Parathyroid adenoma (tissue), 2 donors: ENCODE results near the gene SLC23A2.

Experiments
- H2AFZ ChIP-seq: fragments of 300-600 bp; sonication (generic); one replicate; pipeline ENCODE4 v1.7.0; 2017; ENCODE audit warnings: antibody characterized with exemption, mild to moderate bottlenecking
- H3K27ac ChIP-seq: fragments of 300-600 bp; sonication (generic); one replicate; pipeline ENCODE4 v1.7.0; 2017
- H3K27me3 ChIP-seq: fragments of 300-600 bp; sonication (generic); one replicate; pipeline ENCODE4 v1.7.0; 2017; ENCODE audit warnings: low read length; ENCODE audit not compliant: control insufficient read depth, insufficient read depth
- H3K36me3 ChIP-seq: fragments of 300-600 bp; sonication (generic); one replicate; pipeline ENCODE4 v1.7.0; 2017; ENCODE audit warnings: low read length; ENCODE audit not compliant: control insufficient read depth, insufficient read depth
- H3K4me1 ChIP-seq: fragments of 300-600 bp; sonication (generic); one replicate; pipeline ENCODE4 v1.7.0; 2017; ENCODE audit warnings: control low read depth
- H3K4me2 ChIP-seq: fragments of 300-600 bp; sonication (generic); one replicate; pipeline ENCODE4 v1.7.0; 2017; ENCODE audit warnings: low read length
- H3K4me3 ChIP-seq: fragments of 300-600 bp; sonication (generic); one replicate; pipeline ENCODE4 v1.7.0; 2017; ENCODE audit warnings: low read depth, low read length
- H3K79me2 ChIP-seq: fragments of 300-600 bp; sonication (generic); one replicate; pipeline ENCODE4 v1.7.0; 2017; ENCODE audit warnings: control low read depth
- H3K9ac ChIP-seq: fragments of 300-600 bp; sonication (generic); one replicate; pipeline ENCODE4 v1.7.0; 2017; ENCODE audit warnings: mild to moderate bottlenecking
- H3K9me3 ChIP-seq: fragments of 300-600 bp; sonication (generic); one replicate; pipeline ENCODE4 v1.7.0; 2017; ENCODE audit warnings: low read length; ENCODE audit not compliant: control insufficient read depth
- TF ChIP-seq, protein P1 (sequence below): fragments of 300-600 bp; sonication (generic); IDR thresholded peaks from one replicate; pipeline ENCODE4 v1.7.0; 2017; ENCODE audit warnings: antibody characterized with exemption, mild to moderate bottlenecking
- donor health status: primary hyperparathyroidism.

Gene SLC23A2

DNA sequence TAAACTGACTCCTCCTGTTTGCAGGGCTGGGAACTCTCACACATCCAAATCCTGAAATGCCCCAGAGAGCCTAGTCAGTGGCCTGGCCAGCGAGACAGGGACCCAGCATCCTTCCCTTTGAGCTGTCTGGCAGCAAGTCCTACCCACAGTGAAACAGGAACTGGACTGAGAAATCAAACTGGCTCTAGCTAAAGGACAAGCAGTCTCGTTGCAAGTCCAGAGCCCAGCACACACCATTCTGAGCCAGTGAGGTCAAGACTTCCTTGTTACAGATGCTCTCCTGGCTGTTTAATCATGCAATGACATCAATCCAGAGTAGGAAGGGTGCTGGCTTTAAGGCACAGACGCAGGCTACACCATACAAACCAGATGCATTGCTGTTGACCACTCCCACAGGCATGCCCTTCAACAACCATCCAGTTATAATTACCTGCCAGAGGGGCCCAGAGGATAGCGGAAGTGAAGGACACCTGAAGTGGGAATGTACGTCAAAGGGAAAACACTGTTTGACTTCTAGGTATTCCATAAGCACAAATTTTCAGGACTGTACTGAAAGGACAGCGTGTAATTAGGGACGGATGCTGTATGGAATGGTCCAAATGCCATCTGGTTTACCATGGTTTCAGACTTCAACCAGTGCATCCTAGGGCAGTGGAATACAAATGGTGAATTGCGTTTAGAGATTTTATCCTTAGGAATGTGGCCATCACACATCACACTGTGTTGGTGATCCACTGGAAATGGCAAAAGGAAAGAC is 114.4 kb downstream of the SLC23A2 start:
- Histone ChIP-seq H3K9me3 (no peaks in the 10 kb centered on the region), H3K27me3 (no peaks in the 10 kb centered on the region), H3K4me2 (no peak overlapping the region), H3K4me3 (no peak overlapping the region), H3K9ac (no peak overlapping the region), H3K4me1 (no peaks in the 10 kb centered on the region), H3K79me2 (no peaks in the 10 kb centered on the region), H3K36me3 (no peaks in the 10 kb centered on the region), H2AFZ (no peak overlapping the region), H3K27ac (no peak overlapping the region)
- TF ChIP-seq, protein P1, sequence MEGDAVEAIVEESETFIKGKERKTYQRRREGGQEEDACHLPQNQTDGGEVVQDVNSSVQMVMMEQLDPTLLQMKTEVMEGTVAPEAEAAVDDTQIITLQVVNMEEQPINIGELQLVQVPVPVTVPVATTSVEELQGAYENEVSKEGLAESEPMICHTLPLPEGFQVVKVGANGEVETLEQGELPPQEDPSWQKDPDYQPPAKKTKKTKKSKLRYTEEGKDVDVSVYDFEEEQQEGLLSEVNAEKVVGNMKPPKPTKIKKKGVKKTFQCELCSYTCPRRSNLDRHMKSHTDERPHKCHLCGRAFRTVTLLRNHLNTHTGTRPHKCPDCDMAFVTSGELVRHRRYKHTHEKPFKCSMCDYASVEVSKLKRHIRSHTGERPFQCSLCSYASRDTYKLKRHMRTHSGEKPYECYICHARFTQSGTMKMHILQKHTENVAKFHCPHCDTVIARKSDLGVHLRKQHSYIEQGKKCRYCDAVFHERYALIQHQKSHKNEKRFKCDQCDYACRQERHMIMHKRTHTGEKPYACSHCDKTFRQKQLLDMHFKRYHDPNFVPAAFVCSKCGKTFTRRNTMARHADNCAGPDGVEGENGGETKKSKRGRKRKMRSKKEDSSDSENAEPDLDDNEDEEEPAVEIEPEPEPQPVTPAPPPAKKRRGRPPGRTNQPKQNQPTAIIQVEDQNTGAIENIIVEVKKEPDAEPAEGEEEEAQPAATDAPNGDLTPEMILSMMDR, result no peak

DNA sequence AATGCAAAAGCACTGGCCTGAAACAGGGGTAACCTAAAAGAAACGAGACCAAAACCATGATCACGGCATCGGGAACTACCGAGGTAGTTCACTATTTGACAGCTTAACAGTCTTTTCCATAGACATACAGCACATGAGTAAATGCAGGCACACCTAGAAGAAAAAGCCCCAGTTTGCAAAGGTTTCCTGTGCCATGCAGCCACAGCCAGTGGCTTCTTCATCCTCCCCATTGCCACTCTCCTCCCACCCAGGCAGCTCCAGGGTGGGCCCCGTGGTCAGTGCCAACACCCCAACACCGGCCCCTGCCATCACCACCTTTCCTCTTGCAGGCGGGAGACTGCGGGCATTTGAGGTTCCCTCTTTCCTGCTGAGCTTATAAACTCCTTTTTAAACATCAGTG is 115.4 kb downstream of the SLC23A2 start:
- H3K27me3 ChIP-seq, result no peaks in the 10 kb centered on the region
- no peaks in the 10 kb centered on the region for H3K79me2 ChIP-seq
- no peaks in the 10 kb centered on the region for H3K9me3 ChIP-seq
- H3K4me3 ChIP-seq, result no peak overlapping the region
- H3K27ac ChIP-seq, result no peak overlapping the region
- H3K4me1 ChIP-seq, result no peaks in the 10 kb centered on the region
- no peak overlapping the region for H2AFZ ChIP-seq
- no peaks in the 10 kb centered on the region for H3K36me3 ChIP-seq
- TF ChIP-seq, protein P1, result no peak
- no peak overlapping the region for H3K4me2 ChIP-seq
- H3K9ac ChIP-seq, result no peak overlapping the region

DNA sequence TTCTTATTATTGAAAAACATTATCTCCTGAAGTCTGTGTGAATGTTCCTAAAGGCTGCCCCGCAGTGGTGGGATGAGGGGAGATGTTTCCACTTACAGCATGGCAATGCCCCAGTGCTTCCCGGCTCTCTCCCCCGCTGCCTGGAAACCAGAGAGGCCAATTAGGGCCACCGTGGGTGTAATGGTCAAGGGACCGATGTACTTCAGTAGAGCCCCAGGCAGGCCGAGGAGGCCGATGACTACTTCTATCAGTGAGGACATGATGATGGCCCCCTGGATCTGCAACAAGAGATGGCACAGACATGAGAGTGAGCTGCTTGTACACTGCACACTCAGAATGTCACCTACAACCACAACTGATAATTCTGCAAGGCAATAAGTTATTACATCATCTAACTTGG is 117.8 kb downstream of the SLC23A2 start:
- Histone ChIP-seq H3K4me3 (no peak overlapping the region), H3K9ac (no peak overlapping the region), H3K36me3 (no peaks in the 10 kb centered on the region), H2AFZ (no peak overlapping the region), H3K27me3 (no peaks in the 10 kb centered on the region), H3K27ac (no peak overlapping the region), H3K79me2 (no peaks in the 10 kb centered on the region), H3K4me1 (no peaks in the 10 kb centered on the region), H3K9me3 (no peaks in the 10 kb centered on the region), H3K4me2 (no peak overlapping the region)
- TF ChIP-seq, protein P1, result no peak

DNA sequence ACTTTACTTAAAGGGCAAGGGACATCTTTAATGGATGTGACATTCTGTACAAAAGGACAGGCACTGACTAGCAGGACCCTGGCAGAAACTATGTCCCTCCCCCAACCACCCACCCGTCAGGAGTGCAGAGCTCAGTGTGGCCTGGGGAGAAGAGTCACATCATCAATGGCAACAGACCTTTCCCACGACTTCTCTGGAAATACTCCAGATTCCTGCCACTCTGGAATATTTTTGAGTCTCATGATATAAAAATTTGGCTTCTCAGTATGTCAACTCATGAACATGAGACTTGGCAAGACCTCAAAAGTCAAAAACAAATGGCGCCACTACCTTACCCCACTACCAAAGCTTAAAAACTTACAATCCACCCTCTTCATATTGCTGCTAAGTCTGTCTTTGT is 118.3 kb downstream of the SLC23A2 start:
- H3K4me3 ChIP-seq, result no peak overlapping the region
- H3K4me2 ChIP-seq, result no peak overlapping the region
- H3K27me3 ChIP-seq, result no peaks in the 10 kb centered on the region
- H3K4me1 ChIP-seq, result no peaks in the 10 kb centered on the region
- no peaks in the 10 kb centered on the region for H3K79me2 ChIP-seq
- H3K27ac ChIP-seq, result no peak overlapping the region
- H2AFZ ChIP-seq, result no peak overlapping the region
- TF ChIP-seq, protein P1, result no peak
- no peaks in the 10 kb centered on the region for H3K36me3 ChIP-seq
- no peak overlapping the region for H3K9ac ChIP-seq
- no peaks in the 10 kb centered on the region for H3K9me3 ChIP-seq
